ENCODE measurements around the gene KCNIP1. TPM values are rescaled to one million over a fixed set of nuclear protein-coding genes. Genes with fewer than 3 reads are reported as not detected.
A peak's percentile ranks its signal among the peaks of the same experiment; 100 is the strongest.

KCNIP1 gene
- total RNA-seq, 1 experiment from 2014 or later, result not detected

DNA sequence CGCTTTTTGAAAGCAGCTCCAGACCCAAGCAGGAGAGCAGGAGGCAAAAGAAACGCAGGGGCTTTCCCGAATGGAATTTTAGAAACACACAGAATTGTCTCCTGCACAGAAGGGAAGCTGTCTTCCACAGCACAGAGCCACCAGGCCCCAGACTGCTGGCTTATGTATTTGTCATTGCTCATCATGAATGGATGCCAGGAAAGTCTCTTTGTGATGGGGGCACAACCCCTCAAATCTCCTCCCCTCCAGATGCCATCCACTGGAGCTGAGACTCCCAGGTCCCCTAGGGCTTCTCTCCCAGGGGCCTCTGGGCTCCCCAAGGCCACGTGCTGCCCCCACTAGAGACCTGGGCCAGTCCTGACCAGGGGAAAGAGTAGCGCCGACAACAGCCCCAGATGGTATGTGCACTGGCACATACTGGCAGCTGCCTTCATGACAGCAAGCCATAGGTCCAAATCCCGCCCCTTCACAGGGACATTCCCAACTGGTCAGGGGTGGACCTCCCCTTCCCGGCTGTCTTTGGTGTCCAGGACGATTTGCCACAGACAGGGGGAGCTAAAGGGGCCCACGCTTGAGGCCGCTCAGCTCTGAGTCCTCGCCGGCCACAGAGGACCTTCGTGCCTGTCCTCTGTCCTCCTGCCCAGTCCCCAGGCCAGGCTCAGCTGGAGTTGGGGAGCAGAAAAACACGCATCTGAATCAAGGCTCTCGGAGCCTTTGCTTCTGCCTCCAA lies 127.8 kb downstream of the KCNIP1 start:
- no peak overlapping the region for H3K27ac ChIP-seq (ENCODE audit: low read length)
- no peak overlapping the region for H3K9ac ChIP-seq (ENCODE audit: low read length)
- ATAC-seq (peak; percentile 30; the same call in 1 of the 2 replicates), DNase-seq (no peak)
- H3F3A ChIP-seq (ENCODE audit: low read length, unreplicated experiment), result no peaks in the 10 kb centered on the region
- no peak overlapping the region for H3K4me2 ChIP-seq (ENCODE audit: low read length)
- peaks cover 11% of the 10 kb centered on the region for H3K4me1 ChIP-seq (ENCODE audit: insufficient read depth, low read length)
- H3K9me2 ChIP-seq (replicated peaks; ENCODE audit: low read length), result no peaks in the 10 kb centered on the region
- H3K9me3 ChIP-seq (ENCODE audit: low read length), result no peaks in the 10 kb centered on the region
- H4K20me1 ChIP-seq (ENCODE audit: low read length), result no peaks in the 10 kb centered on the region
- H3K79me2 ChIP-seq (ENCODE audit: low read length), result no peaks in the 10 kb centered on the region
- no TSS peak for BruUV-seq (replicated peaks)
- TF ChIP-seq, protein P1, sequence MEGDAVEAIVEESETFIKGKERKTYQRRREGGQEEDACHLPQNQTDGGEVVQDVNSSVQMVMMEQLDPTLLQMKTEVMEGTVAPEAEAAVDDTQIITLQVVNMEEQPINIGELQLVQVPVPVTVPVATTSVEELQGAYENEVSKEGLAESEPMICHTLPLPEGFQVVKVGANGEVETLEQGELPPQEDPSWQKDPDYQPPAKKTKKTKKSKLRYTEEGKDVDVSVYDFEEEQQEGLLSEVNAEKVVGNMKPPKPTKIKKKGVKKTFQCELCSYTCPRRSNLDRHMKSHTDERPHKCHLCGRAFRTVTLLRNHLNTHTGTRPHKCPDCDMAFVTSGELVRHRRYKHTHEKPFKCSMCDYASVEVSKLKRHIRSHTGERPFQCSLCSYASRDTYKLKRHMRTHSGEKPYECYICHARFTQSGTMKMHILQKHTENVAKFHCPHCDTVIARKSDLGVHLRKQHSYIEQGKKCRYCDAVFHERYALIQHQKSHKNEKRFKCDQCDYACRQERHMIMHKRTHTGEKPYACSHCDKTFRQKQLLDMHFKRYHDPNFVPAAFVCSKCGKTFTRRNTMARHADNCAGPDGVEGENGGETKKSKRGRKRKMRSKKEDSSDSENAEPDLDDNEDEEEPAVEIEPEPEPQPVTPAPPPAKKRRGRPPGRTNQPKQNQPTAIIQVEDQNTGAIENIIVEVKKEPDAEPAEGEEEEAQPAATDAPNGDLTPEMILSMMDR (conservative IDR thresholded peaks at IDR 0.05; ENCODE audit: low read depth, low read length), result peak; percentile 26; the same call in 1 of the 2 replicates
- TF ChIP-seq EZH2 (IDR thresholded peaks at IDR 0.05; ENCODE audit: low read length, unreplicated experiment), result no peak
- ChIA-PET POLR2A (ENCODE audit: unreplicated experiment) (no interaction called here), CTCF (no interaction called here)
- no peak overlapping the region for H3K4me3 ChIP-seq (ENCODE audit: low read length)
- no peak overlapping the region for H2AFZ ChIP-seq (ENCODE audit: low read length)
- H3K27me3 ChIP-seq (ENCODE audit: low read length), result no peaks in the 10 kb centered on the region
- intact Hi-C loops (cut with micrococcal nuclease), result loop anchor here (2.0 kb wide), 1 partner anchor 27 kb away; no protein-coding TSS in a partner anchor
- no peaks in the 10 kb centered on the region for H3K36me3 ChIP-seq (ENCODE audit: low read depth, low read length)

DNA sequence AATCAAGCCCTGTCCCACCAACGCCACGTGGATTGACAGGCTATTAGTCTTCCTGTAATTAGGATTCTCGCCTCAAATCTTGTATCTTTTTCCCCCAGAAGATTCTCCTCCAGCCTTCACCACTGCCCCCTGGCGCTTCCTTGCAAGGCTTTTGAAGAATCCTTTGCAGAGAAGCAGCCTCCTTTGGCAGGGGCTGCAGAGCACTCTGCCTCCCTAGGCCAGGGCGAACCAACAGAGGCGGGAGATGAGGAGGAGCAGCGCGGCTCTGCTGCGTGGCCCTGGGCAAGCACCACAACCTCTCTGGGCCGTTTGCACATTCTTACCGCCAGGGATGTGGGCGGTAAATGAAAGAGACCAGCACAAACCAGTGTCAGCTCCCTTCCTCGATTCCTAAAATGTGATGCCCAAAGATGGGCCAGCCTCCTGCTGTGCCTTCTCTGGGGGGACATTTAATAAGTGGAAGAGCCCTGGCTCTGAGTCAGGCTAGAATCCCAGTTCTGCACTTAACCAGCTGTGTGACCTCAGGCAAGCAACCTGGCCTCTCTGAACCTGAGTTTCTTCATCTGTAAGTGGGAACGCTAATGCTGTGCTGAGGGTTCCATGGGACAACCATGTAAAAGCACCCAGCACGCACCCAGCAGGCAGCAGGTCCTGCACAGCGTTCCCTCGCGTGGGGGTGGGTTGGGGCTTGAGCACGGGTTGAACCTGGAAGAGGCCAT lies 128.6 kb downstream of the KCNIP1 start:
- Histone ChIP-seq H4K20me1 (ENCODE audit: low read length) (no peaks in the 10 kb centered on the region), H3K27ac (ENCODE audit: low read length) (no peak overlapping the region), H3K9me2 (replicated peaks; ENCODE audit: low read length) (no peaks in the 10 kb centered on the region), H3K4me1 (ENCODE audit: insufficient read depth, low read length) (peaks cover 11% of the 10 kb centered on the region), H2AFZ (ENCODE audit: low read length) (peak overlapping the region; percentile 85), H3K79me2 (ENCODE audit: low read length) (no peaks in the 10 kb centered on the region), H3K36me3 (ENCODE audit: low read depth, low read length) (no peaks in the 10 kb centered on the region), H3K9ac (ENCODE audit: low read length) (no peak overlapping the region), H3F3A (ENCODE audit: low read length, unreplicated experiment) (no peaks in the 10 kb centered on the region), H3K4me3 (ENCODE audit: low read length) (peak overlapping the region; percentile 60; the same call in 1 of the 2 replicates), H3K27me3 (ENCODE audit: low read length) (no peaks in the 10 kb centered on the region), H3K9me3 (ENCODE audit: low read length) (no peaks in the 10 kb centered on the region), H3K4me2 (ENCODE audit: low read length) (peak overlapping the region; percentile 85)
- ATAC-seq, result no peak
- intact Hi-C loops (cut with micrococcal nuclease), result loop anchor here (2.0 kb wide), 1 partner anchor 28 kb away; no protein-coding TSS in a partner anchor
- POLR2A ChIA-PET (ENCODE audit: unreplicated experiment), result no interaction called here
- DNase-seq, result no peak
- no peak for TF ChIP-seq EZH2 (IDR thresholded peaks at IDR 0.05; ENCODE audit: low read length, unreplicated experiment)
- TF ChIP-seq, protein P1 (conservative IDR thresholded peaks at IDR 0.05; ENCODE audit: low read depth, low read length), result no peak
- TF ChIP-seq EZH2phosphoT487 (IDR thresholded peaks at IDR 0.05; ENCODE audit: borderline replicate concordance, low read length), result no peak
- CTCF ChIA-PET, result no interaction called here
- BruUV-seq (replicated peaks), result no TSS peak

DNA sequence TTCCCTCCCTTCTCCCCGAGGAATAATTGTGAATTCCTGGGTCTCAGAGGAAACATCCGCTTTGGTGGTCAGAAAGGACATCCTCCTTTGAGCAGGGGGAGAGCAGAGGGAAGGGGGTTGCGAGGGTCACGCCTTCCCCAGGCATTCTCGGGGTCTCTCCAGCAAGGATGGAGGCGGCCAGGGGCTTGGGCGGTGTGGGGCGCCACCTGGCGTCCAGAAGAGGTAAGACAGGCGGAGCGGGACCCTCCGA lies 129.1 kb downstream of the KCNIP1 start:
- no peaks in the 10 kb centered on the region for H3F3A ChIP-seq (ENCODE audit: low read length, unreplicated experiment)
- H2AFZ ChIP-seq (ENCODE audit: low read length), result peak overlapping the region; percentile 85
- DNase-seq (peak; percentile 53), ATAC-seq (no peak; the same call in 1 of the 2 replicates)
- no peaks in the 10 kb centered on the region for H3K9me3 ChIP-seq (ENCODE audit: low read length)
- no peak overlapping the region for H3K27ac ChIP-seq (ENCODE audit: low read length)
- TF ChIP-seq, protein P1 (conservative IDR thresholded peaks at IDR 0.05; ENCODE audit: low read depth, low read length), result peak; percentile 92
- no peak for TF ChIP-seq EZH2phosphoT487 (IDR thresholded peaks at IDR 0.05; ENCODE audit: borderline replicate concordance, low read length)
- ChIA-PET CTCF (interaction anchor here (0.5 kb wide), 1 partner anchor 399 kb away, joined by 3 read pairs; no protein-coding TSS in a partner anchor), POLR2A (ENCODE audit: unreplicated experiment) (no interaction called here)
- H4K20me1 ChIP-seq (ENCODE audit: low read length), result no peaks in the 10 kb centered on the region
- BruUV-seq (replicated peaks), result no TSS peak
- no peaks in the 10 kb centered on the region for H3K27me3 ChIP-seq (ENCODE audit: low read length)
- H3K9ac ChIP-seq (ENCODE audit: low read length), result no peak overlapping the region
- peaks cover 11% of the 10 kb centered on the region for H3K4me1 ChIP-seq (ENCODE audit: insufficient read depth, low read length)
- H3K4me3 ChIP-seq (ENCODE audit: low read length), result peak overlapping the region; percentile 60; the same call in 1 of the 2 replicates
- intact Hi-C loops (cut with micrococcal nuclease), result loop anchor here (2.0 kb wide), 1 partner anchor 28 kb away; no protein-coding TSS in a partner anchor
- no peaks in the 10 kb centered on the region for H3K79me2 ChIP-seq (ENCODE audit: low read length)
- peak overlapping the region; percentile 85 for H3K4me2 ChIP-seq (ENCODE audit: low read length)
- H3K9me2 ChIP-seq (replicated peaks; ENCODE audit: low read length), result no peaks in the 10 kb centered on the region
- no peaks in the 10 kb centered on the region for H3K36me3 ChIP-seq (ENCODE audit: low read depth, low read length)

Measured in PC-3 (cell line).